Right cardiac atrium (tissue), 5 donors: ENCODE measurements around the gene CEP128. TPM values are rescaled to one million over a fixed set of nuclear protein-coding genes. Genes with fewer than 3 reads are reported as not detected.

Experiments
- ATAC-seq, 2 donors: fragments of 200-7000 bp; cut with Tn5 transposase; one replicate each; pipeline versions ENCODE4 v1.8.0 to v1.9.1; 2020; ENCODE audit warnings: moderate library complexity in 2 of 2, mild to moderate bottlenecking in 1 of 2
- DNase-seq, 3 donors: peaks; one replicate each; pipeline ENCODE4 v3.0.0-alpha.2; 2020
- H3K27ac ChIP-seq: one replicate; pipeline ENCODE4 v1.5.1; 2013; ENCODE audit warnings: mild to moderate bottlenecking, low read length, control low read depth, moderate library complexity
- H3K27me3 ChIP-seq: one replicate; pipeline ENCODE4 v1.6.1; 2013; ENCODE audit not compliant: control insufficient read depth, insufficient read depth
- H3K4me1 ChIP-seq: one replicate; pipeline ENCODE4 v1.6.1; 2013; ENCODE audit warnings: low read length; ENCODE audit not compliant: control insufficient read depth, insufficient read depth
- H3K4me3 ChIP-seq: one replicate; pipeline ENCODE4 v1.5.1; 2013; ENCODE audit warnings: low read length, control low read depth
- H3K9me3 ChIP-seq: one replicate; pipeline ENCODE4 v1.6.1; 2013; ENCODE audit warnings: low read length; ENCODE audit not compliant: control insufficient read depth
- WGBS: extraction: QIAGEN DNeasy Blood & Tissue Kit; methylation state at CpG from one replicate; pipeline ENCODE4 v1.1.7; 2013; 5-methylcytosine and 5-hydroxymethylcytosine counted together
- intact Hi-C, 4 donors: fragments of 100-400 bp; cut with DNase I; formaldehyde crosslinking; loops; one replicate each; pipeline versions ENCODE4 v1.11.0 to v1.14.0; 2022 to 2023
- polyA plus RNA-seq: library from polyadenylated mRNA; stranded (reverse); fragments of 200-250 nt; gene quantifications from one replicate; pipeline ENCODE4 v1.2.3, GENCODE V29; 2013
- total RNA-seq, 4 donors: library from RNA; stranded (reverse); fragmentation: NEBNext Ultra II Directional; extraction: Animal tissue kit (Norgen Biotek cat#: 25700); gene quantifications; one replicate each; pipeline ENCODE4 v1.2.1, GENCODE V29; 2021
- donor health status: healthy with polysubstance abuse.
- donor health status: DM: no; HTN: yes; CAD: no.
- donor health status: DM: no; HTN: no; CAD: no.
- donor health status: DM: no; HTN: yes; CAD: no; lungs with severe emphysema.
- donor health status: DM: yes; HTN: yes; CAD: no.

CEP128 gene
- total and polyA plus RNA-seq, 5 donors: 1.2 to 9.2 (median 5.6) TPM

DNA sequence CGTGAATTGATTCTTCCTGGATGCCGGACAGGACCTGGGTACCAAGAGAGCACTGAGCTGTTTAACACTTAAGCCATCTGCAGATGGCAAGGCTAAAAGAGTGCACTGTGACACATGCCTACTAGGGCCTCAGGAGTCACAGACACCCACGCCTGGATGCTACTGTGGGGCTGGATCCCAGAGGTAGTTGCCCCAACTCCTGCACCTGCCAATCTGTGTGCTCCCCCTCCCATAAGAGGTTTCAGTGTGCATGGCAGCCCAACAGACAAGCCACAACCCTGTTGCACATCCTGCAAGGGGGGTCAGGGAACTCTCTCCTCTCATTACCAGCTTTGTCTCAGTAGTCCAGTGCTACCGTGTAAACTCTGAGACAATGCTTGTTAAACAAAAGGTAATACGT, 169.0 kb downstream of the CEP128 start:
- Histone ChIP-seq H3K4me3 (no peak overlapping the region), H3K9me3 (no peaks in the 10 kb centered on the region), H3K4me1 (no peaks in the 10 kb centered on the region), H3K27ac (no peak overlapping the region), H3K27me3 (no peaks in the 10 kb centered on the region)
- intact Hi-C loops: no loop called here
- DNase-seq (no peak), ATAC-seq (no peak)
- 96% methylated on average over 5 of the region's 5 CpGs for WGBS

DNA sequence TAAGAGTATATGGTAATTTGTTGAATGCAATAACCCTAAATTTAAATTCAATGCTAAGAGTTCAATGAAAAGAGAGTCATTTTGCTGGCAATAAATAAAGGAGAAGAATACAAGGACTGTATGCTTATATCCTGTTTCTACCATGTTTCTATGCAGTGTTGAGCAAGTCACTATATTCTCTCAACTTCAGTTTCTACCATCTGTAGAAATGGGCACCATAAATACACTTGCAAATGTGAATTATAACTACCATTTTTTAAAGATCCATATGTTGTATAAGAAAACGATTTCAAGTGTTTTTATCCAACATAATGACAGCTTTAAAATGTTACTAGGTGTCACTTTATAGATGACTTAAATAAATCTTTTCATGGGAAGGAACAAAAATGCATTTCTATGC, 170.3 kb downstream of the CEP128 start:
- intact Hi-C loops: no loop called here
- no peaks in the 10 kb centered on the region for H3K4me1 ChIP-seq
- no peak overlapping the region for H3K4me3 ChIP-seq
- no peak overlapping the region for H3K27ac ChIP-seq
- DNase-seq (no peak), ATAC-seq (no peak)
- WGBS: 95% methylated on average over 1 of the region's 1 CpG
- no peaks in the 10 kb centered on the region for H3K9me3 ChIP-seq
- no peaks in the 10 kb centered on the region for H3K27me3 ChIP-seq

DNA sequence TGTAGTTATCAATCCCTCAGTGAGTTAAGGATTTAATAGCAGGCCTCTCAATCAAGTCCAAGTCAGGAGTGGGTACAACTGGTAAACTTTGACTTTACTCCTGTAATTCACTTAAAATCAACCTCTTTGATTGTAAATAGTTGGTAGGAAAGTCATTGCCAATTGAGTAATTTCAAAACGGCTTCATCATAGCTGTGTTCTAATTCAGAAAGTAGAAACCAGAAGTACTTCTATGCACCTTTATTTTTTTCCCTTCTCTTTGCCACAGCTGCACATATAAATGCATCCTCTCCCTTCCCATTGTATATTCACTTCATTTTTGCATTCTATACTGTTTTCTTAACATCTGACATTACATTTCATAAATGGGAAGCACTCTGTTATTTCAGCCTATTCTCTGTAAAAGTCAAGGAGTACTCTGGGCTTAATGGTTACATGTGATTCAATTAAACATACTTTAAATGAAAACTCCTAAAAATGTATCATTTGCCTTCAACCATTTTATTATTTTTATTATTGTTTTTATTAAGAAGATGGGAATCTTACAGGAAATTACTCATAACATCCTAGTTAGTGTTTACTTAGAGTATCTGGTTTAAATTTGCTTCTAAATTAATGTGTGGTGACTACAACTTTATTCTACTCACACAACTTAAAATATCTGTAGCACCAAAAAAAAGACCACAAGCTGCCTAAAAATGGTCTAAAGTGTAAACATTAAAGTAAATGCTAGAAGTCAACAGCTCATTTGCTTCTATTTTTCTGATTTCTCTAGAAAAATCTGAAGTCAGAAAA, 171.2 kb downstream of the CEP128 start:
- WGBS: 90% methylated on average over 1 of the region's 1 CpG
- intact Hi-C loops: no loop called here
- H3K4me3 ChIP-seq: no peak overlapping the region

GRCh38 chr14:80768646-80769045, 172.9 kb downstream of the CEP128 start:
- Histone ChIP-seq H3K4me1 (no peaks in the 10 kb centered on the region), H3K4me3 (no peak overlapping the region), H3K9me3 (no peaks in the 10 kb centered on the region), H3K27me3 (no peaks in the 10 kb centered on the region), H3K27ac (no peak overlapping the region)
- intact Hi-C loops: no loop called here
- DNase-seq (no peak), ATAC-seq (no peak)
- 75% methylated on average over 3 of the region's 3 CpGs for WGBS

More for the DNA sequence above, 171.2 kb downstream of the CEP128 start:
- Histone ChIP-seq H3K4me1 (no peaks in the 10 kb centered on the region), H3K9me3 (no peaks in the 10 kb centered on the region), H3K27ac (no peak overlapping the region), H3K27me3 (no peaks in the 10 kb centered on the region)
- no peak for DNase-seq
- no peak for ATAC-seq

DNA sequence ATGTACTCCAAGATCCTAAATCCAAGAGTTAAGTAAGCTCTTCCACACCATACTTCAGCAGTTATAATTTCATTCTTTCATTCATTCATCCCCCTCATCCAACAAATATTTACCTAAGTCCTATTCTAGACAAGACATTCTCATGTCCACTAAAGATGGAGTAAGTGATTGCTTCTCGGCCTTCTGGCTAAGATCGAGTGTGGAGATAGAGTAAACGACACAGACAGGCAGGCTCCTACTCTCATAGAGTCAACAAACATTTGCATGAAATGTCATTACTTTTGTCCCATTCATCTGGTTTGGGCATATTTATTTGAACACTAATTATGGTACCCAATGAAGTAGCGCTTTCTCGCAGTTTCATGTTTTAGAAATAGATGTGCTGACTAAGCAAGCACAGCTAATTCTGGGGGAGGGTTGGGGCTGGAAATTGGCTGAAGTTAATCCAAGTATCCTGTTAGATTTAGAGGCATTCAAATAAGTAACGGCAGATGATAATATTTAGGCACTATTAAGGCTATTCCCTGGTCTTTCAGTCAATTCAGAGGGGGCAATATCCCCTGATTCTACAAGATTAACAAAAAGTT, 176.5 kb downstream of the CEP128 start:
- Histone ChIP-seq H3K4me3 (no peak overlapping the region), H3K27ac (no peak overlapping the region), H3K9me3 (no peaks in the 10 kb centered on the region), H3K4me1 (no peaks in the 10 kb centered on the region), H3K27me3 (no peaks in the 10 kb centered on the region)
- DNase-seq: no peak
- 92% methylated on average over 6 of the region's 6 CpGs for WGBS
- ATAC-seq: no peak
- intact Hi-C loops: no loop called here

GRCh38 chr14:80764496-80764895, 177.0 kb downstream of the CEP128 start:
- DNase-seq (no peak), ATAC-seq (no peak)
- H3K27me3 ChIP-seq: no peaks in the 10 kb centered on the region
- H3K4me1 ChIP-seq: no peaks in the 10 kb centered on the region
- WGBS: 89% methylated on average over 1 of the region's 1 CpG
- H3K9me3 ChIP-seq: no peaks in the 10 kb centered on the region
- H3K4me3 ChIP-seq: no peak overlapping the region
- intact Hi-C loops: no loop called here
- H3K27ac ChIP-seq: no peak overlapping the region

DNA sequence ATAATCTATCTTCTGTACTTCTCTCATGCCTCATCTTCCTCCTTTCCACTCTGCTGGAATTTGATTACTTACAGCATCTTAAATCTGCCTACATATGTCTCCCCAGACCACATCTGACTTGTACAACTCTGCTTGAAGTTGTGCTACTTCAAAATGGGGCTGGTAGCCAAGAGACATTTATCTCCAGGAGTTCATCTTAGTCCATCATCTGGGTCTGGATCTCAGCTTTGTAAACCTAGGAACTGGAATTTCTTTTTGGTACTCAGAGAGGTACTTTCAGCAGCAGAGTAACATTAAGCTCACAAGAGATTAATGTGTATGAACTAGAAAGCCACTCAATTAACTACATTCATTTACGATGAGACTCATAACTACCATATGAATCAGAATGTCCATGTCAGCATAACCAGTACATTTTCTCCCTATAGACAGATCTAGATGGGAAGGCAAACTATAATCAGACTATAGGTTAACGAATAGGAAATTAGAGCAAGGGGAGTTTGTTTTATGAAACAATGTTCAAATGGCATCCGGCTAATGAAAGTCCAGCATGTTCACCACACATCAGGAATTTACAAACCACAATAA, 178.8 kb downstream of the CEP128 start:
- H3K27ac ChIP-seq: no peak overlapping the region
- intact Hi-C loops: no loop called here
- WGBS: 97% methylated on average over 3 of the region's 3 CpGs
- no peaks in the 10 kb centered on the region for H3K4me1 ChIP-seq
- no peak for ATAC-seq
- no peaks in the 10 kb centered on the region for H3K9me3 ChIP-seq
- H3K4me3 ChIP-seq: no peak overlapping the region
- no peaks in the 10 kb centered on the region for H3K27me3 ChIP-seq
- DNase-seq: no peak

- no peak overlapping the region for H3K4me3 ChIP-seq
- no peak overlapping the region for H3K27ac ChIP-seq
- intact Hi-C loops: no loop called here
- no peaks in the 10 kb centered on the region for H3K4me1 ChIP-seq
- H3K27me3 ChIP-seq: no peaks in the 10 kb centered on the region
- no peak for ATAC-seq
- H3K9me3 ChIP-seq: no peaks in the 10 kb centered on the region
- WGBS: 98% methylated on average over 7 of the region's 7 CpGs
- no peak for DNase-seq
Measured at GRCh38 chr14:80754696-80755095, 186.8 kb downstream of the CEP128 start.

- DNase-seq (no peak), ATAC-seq (no peak)
- intact Hi-C loops: no loop called here
- H3K4me1 ChIP-seq: no peaks in the 10 kb centered on the region
- no peaks in the 10 kb centered on the region for H3K27me3 ChIP-seq
- H3K9me3 ChIP-seq: no peaks in the 10 kb centered on the region
- no peak overlapping the region for H3K27ac ChIP-seq
- WGBS: 96% methylated on average over 1 of the region's 1 CpG
- no peak overlapping the region for H3K4me3 ChIP-seq
Measured at GRCh38 chr14:80751285-80751684, 190.3 kb downstream of the CEP128 start.

DNA sequence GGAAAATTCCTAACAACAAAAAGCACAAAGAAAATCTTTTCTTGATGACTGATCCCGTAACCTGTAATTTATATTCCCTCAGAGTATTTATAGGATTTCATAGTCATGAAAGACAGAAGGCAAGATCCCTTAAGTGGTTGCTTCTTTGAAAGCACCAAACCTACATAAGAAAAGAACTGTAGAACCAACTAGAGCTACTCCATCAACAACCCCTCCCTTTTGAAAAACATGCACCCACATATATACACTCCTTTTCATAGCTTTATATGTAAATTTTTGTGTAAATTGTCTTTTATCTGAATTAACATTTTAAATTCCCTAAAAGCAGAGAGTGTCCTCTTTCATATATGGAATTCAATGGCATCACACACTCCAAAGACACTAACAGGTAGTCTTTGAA, 215.3 kb downstream of the CEP128 start:
- 100% methylated on average over 1 of the region's 1 CpG for WGBS
- Histone ChIP-seq H3K9me3 (no peaks in the 10 kb centered on the region), H3K27me3 (no peaks in the 10 kb centered on the region), H3K4me1 (no peaks in the 10 kb centered on the region), H3K4me3 (no peak overlapping the region), H3K27ac (no peak overlapping the region)
- no peak for ATAC-seq
- DNase-seq: no peak
- intact Hi-C loops: no loop called here

DNA sequence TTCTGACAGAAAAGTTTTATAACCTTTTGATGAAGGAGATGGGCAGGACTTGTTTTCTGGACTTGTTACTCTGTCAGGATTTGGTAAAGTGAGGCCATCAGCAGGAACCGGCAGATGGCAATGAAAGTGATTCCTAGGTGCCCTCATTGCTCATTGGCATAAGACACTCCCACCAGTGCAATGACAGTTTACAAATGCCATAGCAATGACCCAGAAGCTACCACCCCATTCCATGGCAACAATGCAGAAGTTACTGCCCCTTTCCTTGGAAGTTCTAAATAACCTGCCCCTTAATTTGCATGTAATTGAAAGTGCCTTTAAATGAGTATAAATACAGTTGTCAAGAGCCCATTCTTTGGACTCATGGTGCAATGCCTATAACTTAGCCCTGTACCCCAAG, 222.6 kb downstream of the CEP128 start:
- no peak overlapping the region for H3K27ac ChIP-seq
- WGBS: 93% methylated on average over 1 of the region's 1 CpG
- H3K4me3 ChIP-seq: no peak overlapping the region
- H3K4me1 ChIP-seq: no peaks in the 10 kb centered on the region
- no peaks in the 10 kb centered on the region for H3K9me3 ChIP-seq
- ATAC-seq: no peak
- no peak for DNase-seq
- intact Hi-C loops: no loop called here
- no peaks in the 10 kb centered on the region for H3K27me3 ChIP-seq
